RWPE1 (cell line): ENCODE data around the gene CNTN4.

Experiments used
- CTCF ChIA-PET: fragments of 350-600 bp; sonication (Branson Sonifier 250); formaldehyde crosslinking; extraction: SDS; loops from one replicate; lab custom pipeline; 2021; lab: Yijun Ruan, JAX
- POLR2A ChIA-PET: fragments of 400-600 bp; formaldehyde crosslinking; extraction: SDS; loops from one replicate; lab custom pipeline; 2020; ENCODE audit warnings: antibody characterized with exemption; ENCODE audit not compliant: low non-redundant PET; lab: Yijun Ruan, JAX
- DNase-seq: peaks from one replicate; pipeline ENCODE4 v3.0.0; 2012; ENCODE audit warnings: low spot score
- H3K27ac ChIP-seq: fragments of 450-650 bp; 2 replicates; pipeline ENCODE4 v1.5.1; 2017
- TF ChIP-seq, protein P1 (sequence below): fragments of 450-650 bp; conservative IDR thresholded peaks from 2 replicates; pipeline ENCODE4 v1.5.1; 2017; ENCODE audit warnings: low read depth, mild to moderate bottlenecking

Gene CNTN4

GRCh38 chr3:2711081-2711480 lies 612.4 kb downstream of the CNTN4 start:
- DNase-seq, result no peak
- CTCF ChIA-PET, result no interaction called here
- TF ChIP-seq, protein P1, sequence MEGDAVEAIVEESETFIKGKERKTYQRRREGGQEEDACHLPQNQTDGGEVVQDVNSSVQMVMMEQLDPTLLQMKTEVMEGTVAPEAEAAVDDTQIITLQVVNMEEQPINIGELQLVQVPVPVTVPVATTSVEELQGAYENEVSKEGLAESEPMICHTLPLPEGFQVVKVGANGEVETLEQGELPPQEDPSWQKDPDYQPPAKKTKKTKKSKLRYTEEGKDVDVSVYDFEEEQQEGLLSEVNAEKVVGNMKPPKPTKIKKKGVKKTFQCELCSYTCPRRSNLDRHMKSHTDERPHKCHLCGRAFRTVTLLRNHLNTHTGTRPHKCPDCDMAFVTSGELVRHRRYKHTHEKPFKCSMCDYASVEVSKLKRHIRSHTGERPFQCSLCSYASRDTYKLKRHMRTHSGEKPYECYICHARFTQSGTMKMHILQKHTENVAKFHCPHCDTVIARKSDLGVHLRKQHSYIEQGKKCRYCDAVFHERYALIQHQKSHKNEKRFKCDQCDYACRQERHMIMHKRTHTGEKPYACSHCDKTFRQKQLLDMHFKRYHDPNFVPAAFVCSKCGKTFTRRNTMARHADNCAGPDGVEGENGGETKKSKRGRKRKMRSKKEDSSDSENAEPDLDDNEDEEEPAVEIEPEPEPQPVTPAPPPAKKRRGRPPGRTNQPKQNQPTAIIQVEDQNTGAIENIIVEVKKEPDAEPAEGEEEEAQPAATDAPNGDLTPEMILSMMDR, result no peak
- H3K27ac ChIP-seq, result no peak overlapping the region
- POLR2A ChIA-PET, result no interaction called here

DNA sequence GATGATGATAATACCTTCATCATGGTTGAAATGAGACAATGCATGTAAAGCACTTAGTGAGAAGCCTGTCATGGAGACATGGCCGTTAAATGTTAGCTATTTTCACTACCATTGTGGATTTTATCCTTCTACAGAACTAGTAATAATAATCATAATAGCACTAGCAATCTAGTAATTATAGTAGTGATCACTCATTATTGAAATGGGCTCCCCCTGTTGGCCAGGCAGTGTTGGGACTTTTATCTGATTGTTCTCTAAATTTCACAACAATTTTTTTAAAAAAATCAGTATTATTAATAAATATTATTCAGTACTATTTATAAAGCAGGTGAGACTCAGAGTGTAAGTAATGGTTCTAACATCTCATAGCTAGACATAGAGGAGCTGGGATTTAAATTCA lies 615.3 kb downstream of the CNTN4 start:
- TF ChIP-seq, protein P1, result no peak
- no peak for DNase-seq
- ChIA-PET CTCF (interaction anchor here (0.7 kb wide), 1 partner anchor 95 kb away, joined by 3 read pairs; no protein-coding TSS in a partner anchor), POLR2A (no interaction called here)
- no peak overlapping the region for H3K27ac ChIP-seq

DNA sequence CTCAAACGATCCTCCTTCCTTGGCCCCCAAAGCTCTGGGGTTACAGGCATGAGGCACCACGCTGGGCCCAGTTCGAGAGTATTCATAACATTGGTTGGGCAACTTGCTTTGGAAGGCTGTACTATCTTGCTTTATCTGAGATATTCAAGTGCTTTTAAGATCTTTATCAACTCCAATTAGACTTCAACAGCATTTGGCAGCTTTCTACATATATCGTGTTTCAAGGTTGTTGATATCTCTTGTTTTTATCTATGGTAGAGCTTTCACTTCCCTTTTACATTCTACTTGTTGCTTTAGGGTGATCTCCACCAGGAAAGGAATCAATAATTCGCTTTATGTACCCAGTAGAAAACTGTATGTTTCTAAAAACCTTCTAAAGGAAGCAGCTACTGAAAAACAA lies 616.2 kb downstream of the CNTN4 start:
- ChIA-PET POLR2A (no interaction called here), CTCF (no interaction called here)
- H3K27ac ChIP-seq, result no peak overlapping the region
- DNase-seq, result no peak
- TF ChIP-seq, protein P1, result no peak

DNA sequence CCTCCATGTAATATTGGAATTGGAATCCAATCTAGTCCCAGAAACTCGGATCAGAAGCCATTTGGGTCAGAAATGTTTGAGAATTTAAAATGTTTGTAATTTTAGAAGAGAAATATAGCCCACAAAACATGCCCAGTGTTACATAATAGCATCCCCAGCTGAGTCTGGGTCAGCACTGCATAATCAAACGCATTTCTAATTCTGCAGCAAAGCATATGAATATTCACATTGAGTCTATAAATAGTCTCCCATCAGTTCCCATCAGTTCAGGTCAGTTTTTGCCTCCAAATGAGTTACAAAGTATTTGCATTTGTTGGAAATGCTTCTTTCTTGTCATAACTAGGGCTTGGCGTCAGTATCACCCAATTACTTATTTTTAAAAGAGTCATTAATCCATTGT lies 628.4 kb downstream of the CNTN4 start:
- POLR2A ChIA-PET, result no interaction called here
- H3K27ac ChIP-seq, result no peak overlapping the region
- TF ChIP-seq, protein P1, result no peak
- CTCF ChIA-PET, result no interaction called here
- DNase-seq, result no peak

DNA sequence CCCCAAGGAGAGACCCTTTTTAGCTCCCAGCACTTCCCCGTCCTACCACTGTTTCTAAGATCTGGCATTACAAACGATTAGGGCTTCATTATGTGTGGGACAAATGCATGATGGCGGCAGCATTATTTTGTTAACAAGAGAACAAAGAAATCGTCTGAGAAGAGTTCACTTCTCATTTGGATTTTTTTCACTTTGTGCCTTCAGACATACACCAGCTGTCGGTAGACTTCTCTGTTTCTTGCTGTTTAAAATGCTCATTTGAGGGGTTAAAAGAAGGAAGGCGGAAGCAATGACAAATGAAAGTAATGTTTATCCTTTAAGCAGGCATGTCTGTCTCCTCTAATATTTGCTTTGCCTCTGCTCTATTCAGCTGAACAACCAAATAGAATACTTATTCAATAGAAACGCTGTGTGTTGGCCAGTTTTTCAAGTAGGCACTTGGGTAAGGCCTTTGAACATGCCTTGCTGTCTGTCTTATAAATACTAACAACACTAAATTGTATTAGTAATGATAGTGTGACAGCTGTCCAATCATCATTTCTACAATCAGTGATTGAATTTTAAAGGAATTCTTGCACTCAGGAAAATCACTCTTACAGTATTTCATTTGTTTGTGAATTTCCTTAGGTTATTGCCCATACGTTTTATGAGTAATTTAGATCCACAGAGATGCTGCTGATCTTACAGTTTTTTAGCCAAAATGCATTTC lies 629.1 kb downstream of the CNTN4 start:
- no peak overlapping the region for H3K27ac ChIP-seq
- CTCF ChIA-PET, result no interaction called here
- no peak for DNase-seq
- POLR2A ChIA-PET, result no interaction called here
- TF ChIP-seq, protein P1, result no peak

- no peak overlapping the region for H3K27ac ChIP-seq
- ChIA-PET POLR2A (no interaction called here), CTCF (no interaction called here)
- TF ChIP-seq, protein P1, result no peak
- DNase-seq, result no peak
These were observed 633.2 kb downstream of the CNTN4 start for GRCh38 chr3:2731843-2732242.
